Activated CD4-positive, alpha-beta T cell treated with anti-CD3 and anti-CD28 coated beads for 4 hours (primary cell): ENCODE measurements around the gene EPS15.

Experiments used
- DNase-seq, 2 donors: peaks; one replicate each; pipeline ENCODE4 v3.0.0-alpha.2; 2020

Gene EPS15

GRCh38 chr1:51311826-51312225, 207.2 kb downstream of the EPS15 start:
- DNase-seq, result no peak

GRCh38 chr1:51310871-51311613, 208.0 kb downstream of the EPS15 start:
- DNase-seq, result no peak

GRCh38 chr1:51309291-51309690, 209.8 kb downstream of the EPS15 start:
- no peak for DNase-seq

- DNase-seq, result no peak
Observed at GRCh38 chr1:51308636-51309035, 210.4 kb downstream of the EPS15 start.

- no peak for DNase-seq
Observed at GRCh38 chr1:51306950-51307349, 212.1 kb downstream of the EPS15 start.

- DNase-seq, result no peak
Observed at GRCh38 chr1:51305371-51305823, 213.7 kb downstream of the EPS15 start.

- no peak for DNase-seq
Observed at GRCh38 chr1:51304360-51304759, 214.7 kb downstream of the EPS15 start.
